AG08395 (cell line): ENCODE results near the gene STMN1.
"Not testable (repeated sequence)": the region's sequence is repeated elsewhere in the genome, so short reads cannot be mapped to it uniquely, and the experiment has no call there.

Experiments
- DNase-seq: peaks from one replicate; pipeline ENCODE4 v3.0.0; 2012; ENCODE audit warnings: mixed read lengths, low spot score

The STMN1 gene

GRCh38 chr1:25905680-25906643 lies at the start of gene STMN1:
Gene STMN1 (minus strand): TSS chr1:25906419. CDS start chr1:25904676, 1,743 bp downstream.
- peak; percentile 90 for DNase-seq

GRCh38 chr1:25955553-25955952 lies 49.3 kb upstream of the STMN1 start:
- no peak for DNase-seq

- no peak for DNase-seq
Measured at GRCh38 chr1:25954282-25954938, 48.2 kb upstream of the STMN1 start.

GRCh38 chr1:25952841-25953401 lies 46.7 kb upstream of the STMN1 start:
- peak; percentile 53 for DNase-seq

- no peak for DNase-seq
Measured at GRCh38 chr1:25948641-25949040, 42.4 kb upstream of the STMN1 start.

- DNase-seq: no peak
Measured at GRCh38 chr1:25947027-25947426, 40.8 kb upstream of the STMN1 start.

- no peak for DNase-seq
Measured at GRCh38 chr1:25945761-25946160, 39.5 kb upstream of the STMN1 start.

- no peak for DNase-seq
Measured at GRCh38 chr1:25944986-25945385, 38.8 kb upstream of the STMN1 start.

GRCh38 chr1:25943511-25943910 lies 37.3 kb upstream of the STMN1 start:
- DNase-seq: not testable (repeated sequence)

GRCh38 chr1:25936947-25937346 lies 30.7 kb upstream of the STMN1 start:
- DNase-seq: no peak

- no peak for DNase-seq
Measured at GRCh38 chr1:25933479-25934365, 27.5 kb upstream of the STMN1 start.

- DNase-seq: not testable (repeated sequence)
Measured at GRCh38 chr1:25932811-25933400, 26.7 kb upstream of the STMN1 start.

GRCh38 chr1:25932321-25932720 lies 26.1 kb upstream of the STMN1 start:
- DNase-seq: no peak

GRCh38 chr1:25929016-25929415 lies 22.8 kb upstream of the STMN1 start:
- DNase-seq: no peak

- no peak for DNase-seq
Measured at GRCh38 chr1:25927521-25928265, 21.5 kb upstream of the STMN1 start.

GRCh38 chr1:25926731-25927496 lies 20.7 kb upstream of the STMN1 start:
- no peak for DNase-seq

GRCh38 chr1:25924454-25924853 lies 18.2 kb upstream of the STMN1 start:
- DNase-seq: no peak

GRCh38 chr1:25922971-25923552 lies 16.8 kb upstream of the STMN1 start:
- peak; percentile 32 for DNase-seq
